HEK293T (cell line): ENCODE data around the gene RHNO1.

Experiments used
- BHLHE40 ChIP-seq: fragments of 450-650 bp; IDR thresholded peaks from 2 replicates; pipeline ENCODE4 v1.6.1; 2016; ENCODE audit warnings: mild to moderate bottlenecking, moderate library complexity, borderline replicate concordance
- CTBP1 ChIP-seq: fragments of 450-650 bp; IDR thresholded peaks from 2 replicates; pipeline ENCODE4 v1.6.1; 2016; ENCODE audit warnings: borderline replicate concordance
- ELF4 ChIP-seq: fragments of 450-650 bp; IDR thresholded peaks from 2 replicates; pipeline ENCODE4 v1.6.1; 2017; ENCODE audit warnings: antibody characterized with exemption
- FOXA1 ChIP-seq: fragments of 450-650 bp; IDR thresholded peaks from 2 replicates; pipeline ENCODE4 v1.6.1; 2016; ENCODE audit warnings: mild to moderate bottlenecking
- FOXK2 ChIP-seq: fragments of 450-650 bp; IDR thresholded peaks from 2 replicates; pipeline ENCODE4 v1.6.1; 2016; ENCODE audit warnings: mild to moderate bottlenecking
- FOXM1 ChIP-seq: fragments of 450-650 bp; IDR thresholded peaks from 2 replicates; pipeline ENCODE4 v1.6.1; 2017; ENCODE audit warnings: mild to moderate bottlenecking, borderline replicate concordance
- HDGF ChIP-seq: fragments of 450-650 bp; IDR thresholded peaks from 2 replicates; pipeline ENCODE4 v1.6.1; 2017; ENCODE audit warnings: antibody characterized with exemption, borderline replicate concordance
- LEF1 ChIP-seq: fragments of 450-650 bp; IDR thresholded peaks from 2 replicates; pipeline ENCODE4 v1.6.1; 2017; ENCODE audit warnings: mild to moderate bottlenecking, borderline replicate concordance
- SP1 ChIP-seq: fragments of 450-650 bp; IDR thresholded peaks from 2 replicates; pipeline ENCODE4 v1.6.1; 2017
- SUZ12 ChIP-seq: fragments of 450-650 bp; IDR thresholded peaks from 2 replicates; pipeline ENCODE4 v1.6.1; 2016; ENCODE audit warnings: mild to moderate bottlenecking
- TARDBP ChIP-seq: fragments of 450-650 bp; IDR thresholded peaks from 2 replicates; pipeline ENCODE4 v1.6.1; 2016
- ZNF384 ChIP-seq: fragments of 450-650 bp; IDR thresholded peaks from 2 replicates; pipeline ENCODE4 v1.6.1; 2016
- TF ChIP-seq, protein P1 (sequence below): fragments of 450-650 bp; IDR thresholded peaks from 2 replicates; pipeline ENCODE4 v1.6.1; 2016

DNA sequence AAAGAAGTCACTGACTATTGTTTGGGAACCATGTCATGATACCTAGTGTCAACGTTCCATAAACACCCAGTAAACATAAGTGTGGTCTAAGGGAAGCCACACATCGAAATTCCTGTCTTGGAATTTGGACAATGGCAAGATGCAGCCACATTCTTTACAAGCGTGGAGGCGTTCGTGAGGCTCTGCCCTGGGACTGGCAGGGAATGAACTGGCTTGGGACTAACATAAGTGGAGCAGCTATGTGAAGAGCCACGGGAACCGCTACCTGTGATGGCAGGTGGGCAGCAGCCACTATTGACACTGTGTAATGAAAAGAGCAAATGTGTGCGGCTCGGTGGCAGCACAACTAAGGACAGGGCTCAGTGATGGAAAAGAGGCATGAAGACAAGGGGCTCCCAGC, 32.2 kb upstream of the RHNO1 start:
- no peak for TF ChIP-seq ELF4
- TF ChIP-seq FOXA1 = no peak
- TF ChIP-seq FOXK2 = no peak
- no peak for TF ChIP-seq SUZ12
- TF ChIP-seq ZNF384 = no peak
- TF ChIP-seq FOXM1 = no peak
- no peak for TF ChIP-seq CTBP1
- no peak for TF ChIP-seq BHLHE40
- no peak for TF ChIP-seq HDGF
- TF ChIP-seq, protein P1, sequence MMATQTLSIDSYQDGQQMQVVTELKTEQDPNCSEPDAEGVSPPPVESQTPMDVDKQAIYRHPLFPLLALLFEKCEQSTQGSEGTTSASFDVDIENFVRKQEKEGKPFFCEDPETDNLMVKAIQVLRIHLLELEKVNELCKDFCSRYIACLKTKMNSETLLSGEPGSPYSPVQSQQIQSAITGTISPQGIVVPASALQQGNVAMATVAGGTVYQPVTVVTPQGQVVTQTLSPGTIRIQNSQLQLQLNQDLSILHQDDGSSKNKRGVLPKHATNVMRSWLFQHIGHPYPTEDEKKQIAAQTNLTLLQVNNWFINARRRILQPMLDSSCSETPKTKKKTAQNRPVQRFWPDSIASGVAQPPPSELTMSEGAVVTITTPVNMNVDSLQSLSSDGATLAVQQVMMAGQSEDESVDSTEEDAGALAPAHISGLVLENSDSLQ = no peak
- no peak for TF ChIP-seq SP1
- TF ChIP-seq TARDBP = no peak
- TF ChIP-seq LEF1 = no peak
